ENCODE results near the gene AUTS2. TPM values are rescaled to one million over a fixed set of nuclear protein-coding genes. Genes with fewer than 3 reads are reported as not detected.

AUTS2 gene
- total and polyA plus RNA-seq, 9 of the 15 experiments (the other 6 are each of a cell fraction or from before 2014, with no cell fraction given), result 0.58 TPM; not detected in 8

- Histone ChIP-seq H2AFZ (ENCODE audit: low read depth, low read length) (no peak overlapping the region), H3K79me2 (ENCODE audit: control insufficient read depth, insufficient read depth, low read length) (no peaks in the 10 kb centered on the region), H3K27me3 (ENCODE audit: control insufficient read depth in 2 of 2, insufficient read depth in 2 of 2, low read length in 2 of 2) (no peaks in the 10 kb centered on the region), H3K9ac (ENCODE audit: insufficient read depth in 1 of 2, low read depth in 2 of 2, low read length in 2 of 2) (no peak overlapping the region), H3K4me1 (replicated peaks in 1 of 2; ENCODE audit: control insufficient read depth in 2 of 2, insufficient read depth in 2 of 2, low read length in 2 of 2) (no peaks in the 10 kb centered on the region), H3K27ac (ENCODE audit: extremely low read depth, low read depth, low read length) (no peak overlapping the region), H3K4me2 (ENCODE audit: insufficient read depth, low read length) (no peak overlapping the region), H3K4me3 (no peak overlapping the region), H3K9me3 (replicated peaks; ENCODE audit: control insufficient read depth, insufficient read depth, low read depth, low read length) (no peaks in the 10 kb centered on the region), H3K36me3 (ENCODE audit: control insufficient read depth, insufficient read depth, low read length) (no peaks in the 10 kb centered on the region), H4K20me1 (replicated peaks; ENCODE audit: control insufficient read depth, insufficient read depth, low read length) (no peaks in the 10 kb centered on the region), H3K9me1 (ENCODE audit: control insufficient read depth, insufficient read depth, low read length) (no peaks in the 10 kb centered on the region)
- WGBS (ENCODE audit: insufficient coverage, low coverage, missing lambda C conversion rate), result 0% methylated on average over 2 of the region's 2 CpGs
- FAIRE-seq, result no peak
- no peak for TF ChIP-seq PREB (CRISPR knock-in tag; IDR thresholded peaks at IDR 0.05)
- TF ChIP-seq NEUROD1 (IDR thresholded peaks at IDR 0.05; ENCODE audit: borderline replicate concordance, low read depth, low read length, partially characterized antibody), result no peak
- TF ChIP-seq PATZ1 (CRISPR knock-in tag; IDR thresholded peaks at IDR 0.05; ENCODE audit: borderline replicate concordance), result no peak
- TF ChIP-seq ZNF444 (CRISPR knock-in tag; IDR thresholded peaks at IDR 0.05), result no peak
- in situ Hi-C loops (cut with MboI), result no loop called here
- BruUV-seq (replicated peaks), result no TSS peak
- intact Hi-C loops (cut with micrococcal nuclease), result no loop called here
- ChIA-PET POLR2A (no interaction called here), CTCF (ENCODE audit: low intra/inter-chr PET ratio) (no interaction called here)
- DNase-seq (ENCODE audit: extremely low read depth in 1 of 4, low spot score in 3 of 4), result no peak
- ATAC-seq, result no peak
These were observed 67.1 kb downstream of the AUTS2 start for GRCh38 chr7:69665369-69665768.
